Bronchial epithelial cell (primary cell): ENCODE results near the gene RGS11. TPM values are rescaled to one million over a fixed set of nuclear protein-coding genes. Genes with fewer than 3 reads are reported as not detected.

Experiments used
- DNase-seq: peaks from one replicate; pipeline ENCODE4 v3.0.0-alpha.2; 2010; ENCODE audit warnings: low read depth
- FAIRE-seq: peaks from 2 replicates; lab custom pipeline; 2011; peaks lifted over from hg19 to GRCh38; lab: Jason Lieb, UNC
- H3K27me3 ChIP-seq: 2 replicates; pipeline ENCODE4 v1.5.1; 2011; ENCODE audit warnings: low read length; ENCODE audit not compliant: control insufficient read depth, insufficient read depth
- H3K36me3 ChIP-seq: 2 replicates; pipeline ENCODE4 v1.5.1; 2011; ENCODE audit warnings: low read length; ENCODE audit not compliant: control insufficient read depth, insufficient read depth
- H3K4me3 ChIP-seq: 2 replicates; pipeline ENCODE4 v1.5.1; 2011; ENCODE audit warnings: mild to moderate bottlenecking, low read depth, low read length, control low read depth
- total RNA-seq: library from RNA; depleted of rRNA; stranded (reverse); fragments of >200 nt; gene quantifications from 2 replicates; pipeline ENCODE4 v1.2.1, GENCODE V29; 2014
- TF ChIP-seq, protein P1 (sequence below): IDR thresholded peaks from 2 replicates; pipeline ENCODE4 v1.5.1; 2011; ENCODE audit warnings: mild to moderate bottlenecking, moderate library complexity, low read length, control low read depth, inconsistent platforms; ENCODE audit not compliant: insufficient read depth, severe bottlenecking

Gene RGS11
- total RNA-seq, 1 donor from 2014 or later, result not detected

DNA sequence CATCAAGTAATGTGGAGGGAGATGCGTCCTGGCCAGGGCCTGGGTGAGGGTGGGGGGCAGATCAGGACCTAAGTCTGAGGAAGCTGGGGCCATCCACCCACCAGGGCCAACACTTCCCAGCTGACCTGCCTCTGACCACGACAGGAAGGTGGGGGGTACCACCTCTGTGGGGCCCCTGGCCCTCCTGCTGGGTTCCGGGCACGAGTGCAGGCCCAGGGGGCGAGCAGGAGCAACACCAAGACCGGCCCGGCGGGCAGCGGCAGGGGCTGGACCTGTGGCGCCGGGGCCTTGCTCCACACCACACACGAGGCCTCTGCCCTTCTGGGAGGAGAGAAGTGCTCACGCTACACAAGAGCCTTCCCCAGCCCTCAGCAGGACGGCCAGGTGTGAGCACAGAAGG, 20.5 kb upstream of the RGS11 start:
- no peak overlapping the region for H3K4me3 ChIP-seq
- no peaks in the 10 kb centered on the region for H3K27me3 ChIP-seq
- TF ChIP-seq, protein P1, sequence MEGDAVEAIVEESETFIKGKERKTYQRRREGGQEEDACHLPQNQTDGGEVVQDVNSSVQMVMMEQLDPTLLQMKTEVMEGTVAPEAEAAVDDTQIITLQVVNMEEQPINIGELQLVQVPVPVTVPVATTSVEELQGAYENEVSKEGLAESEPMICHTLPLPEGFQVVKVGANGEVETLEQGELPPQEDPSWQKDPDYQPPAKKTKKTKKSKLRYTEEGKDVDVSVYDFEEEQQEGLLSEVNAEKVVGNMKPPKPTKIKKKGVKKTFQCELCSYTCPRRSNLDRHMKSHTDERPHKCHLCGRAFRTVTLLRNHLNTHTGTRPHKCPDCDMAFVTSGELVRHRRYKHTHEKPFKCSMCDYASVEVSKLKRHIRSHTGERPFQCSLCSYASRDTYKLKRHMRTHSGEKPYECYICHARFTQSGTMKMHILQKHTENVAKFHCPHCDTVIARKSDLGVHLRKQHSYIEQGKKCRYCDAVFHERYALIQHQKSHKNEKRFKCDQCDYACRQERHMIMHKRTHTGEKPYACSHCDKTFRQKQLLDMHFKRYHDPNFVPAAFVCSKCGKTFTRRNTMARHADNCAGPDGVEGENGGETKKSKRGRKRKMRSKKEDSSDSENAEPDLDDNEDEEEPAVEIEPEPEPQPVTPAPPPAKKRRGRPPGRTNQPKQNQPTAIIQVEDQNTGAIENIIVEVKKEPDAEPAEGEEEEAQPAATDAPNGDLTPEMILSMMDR, result no peak
- no peak for FAIRE-seq
- no peak for DNase-seq
- H3K36me3 ChIP-seq, result peaks cover 33% of the 10 kb centered on the region

DNA sequence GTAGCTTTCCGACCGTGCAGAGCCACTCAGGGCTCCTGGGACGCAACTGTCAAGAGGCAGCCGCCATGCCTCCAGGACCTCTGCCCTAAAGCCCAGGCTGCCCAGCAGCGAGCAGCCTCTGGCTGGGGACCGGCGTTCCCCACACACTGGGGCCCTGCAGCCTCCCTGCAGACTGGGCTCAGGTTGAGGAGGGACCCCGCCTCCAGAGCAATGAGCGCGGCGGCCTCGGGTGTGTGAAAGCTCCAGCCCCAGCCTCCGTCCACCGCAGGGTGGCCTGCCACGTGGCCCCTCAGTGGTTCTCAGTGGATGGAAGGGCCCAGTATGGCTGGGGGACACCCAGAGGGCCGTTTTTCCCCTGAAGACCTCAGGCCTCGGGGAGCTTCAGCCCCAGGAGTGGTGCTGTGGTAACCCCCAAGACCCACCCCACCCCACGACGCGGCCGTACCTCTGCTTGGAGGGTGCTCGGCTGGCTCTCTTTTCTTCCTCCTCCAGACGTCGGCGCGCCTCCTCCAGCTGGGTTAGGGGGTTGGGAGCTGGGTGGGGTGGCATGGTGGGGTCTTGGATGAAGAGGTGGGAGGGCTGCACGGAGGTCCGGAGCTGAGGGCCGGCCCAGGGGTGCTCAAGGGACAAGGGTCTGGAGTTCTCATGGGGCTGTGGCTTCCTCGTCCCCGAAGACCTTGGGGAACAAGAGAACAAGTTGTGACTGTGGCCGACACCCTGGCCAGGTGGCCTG, 17.5 kb upstream of the RGS11 start:
- DNase-seq (no peak), FAIRE-seq (no peak)
- no peaks in the 10 kb centered on the region for H3K27me3 ChIP-seq
- TF ChIP-seq, protein P1, result no peak
- H3K4me3 ChIP-seq, result no peak overlapping the region
- H3K36me3 ChIP-seq, result peaks cover 48% of the 10 kb centered on the region

GRCh38 chr16:291539-291938, 15.8 kb upstream of the RGS11 start:
- H3K27me3 ChIP-seq, result no peaks in the 10 kb centered on the region
- H3K36me3 ChIP-seq, result peaks cover 44% of the 10 kb centered on the region
- FAIRE-seq, result no peak
- DNase-seq, result no peak
- H3K4me3 ChIP-seq, result no peak overlapping the region
- TF ChIP-seq, protein P1, result no peak

- no peak for FAIRE-seq
- Histone ChIP-seq H3K4me3 (no peak overlapping the region), H3K36me3 (peaks cover 38% of the 10 kb centered on the region), H3K27me3 (no peaks in the 10 kb centered on the region)
- DNase-seq, result no peak
- TF ChIP-seq, protein P1, result no peak
These were observed 15.1 kb upstream of the RGS11 start for GRCh38 chr16:290681-291405.

- FAIRE-seq (no peak), DNase-seq (no peak)
- Histone ChIP-seq H3K36me3 (peaks cover 38% of the 10 kb centered on the region), H3K4me3 (no peak overlapping the region), H3K27me3 (no peaks in the 10 kb centered on the region)
- TF ChIP-seq, protein P1, result no peak
These were observed 14.4 kb upstream of the RGS11 start for GRCh38 chr16:290015-290680.
